Smooth muscle cell (in vitro differentiated cells): Measurements from ENCODE around the gene RAI1. TPM values are rescaled to one million over a fixed set of nuclear protein-coding genes. Genes with fewer than 3 reads are reported as not detected.

Experiments used
- DNase-seq: peaks from one replicate; lab custom pipeline; 2025; ENCODE audit not compliant: unreplicated experiment; lab: John Stamatoyannopoulos, UW
- H2AFZ ChIP-seq: fragments of 200-600 bp; sonication (generic); 2 replicates; pipeline ENCODE4 v1.6.0; 2016; ENCODE audit warnings: antibody characterized with exemption, low read depth, mild to moderate bottlenecking
- H3F3A ChIP-seq: fragments of 200-600 bp; sonication (generic); 2 replicates; pipeline ENCODE4 v1.6.0; 2017; ENCODE audit warnings: antibody characterized with exemption, low read depth
- H3K27ac ChIP-seq: fragments of 200-600 bp; sonication (generic); 2 replicates; pipeline ENCODE4 v1.5.1; 2016; ENCODE audit warnings: low read depth, mild to moderate bottlenecking
- H3K27me3 ChIP-seq: fragments of 200-600 bp; sonication (generic); 2 replicates; pipeline ENCODE4 v1.6.1; 2016; ENCODE audit warnings: low read depth, mild to moderate bottlenecking
- H3K36me3 ChIP-seq: fragments of 200-600 bp; sonication (generic); 2 replicates; pipeline ENCODE4 v1.5.1; 2016; ENCODE audit warnings: low read depth
- H3K4me1 ChIP-seq: fragments of 200-600 bp; sonication (generic); 2 replicates; pipeline ENCODE4 v1.5.1; 2016; ENCODE audit warnings: low read depth
- H3K4me2 ChIP-seq: fragments of 200-600 bp; sonication (generic); 2 replicates; pipeline ENCODE4 v1.6.0; 2016; ENCODE audit warnings: mild to moderate bottlenecking
- H3K4me3 ChIP-seq: fragments of 200-600 bp; sonication (generic); 2 replicates; pipeline ENCODE4 v1.5.1; 2016; ENCODE audit warnings: mild to moderate bottlenecking
- H3K79me2 ChIP-seq: fragments of 200-600 bp; sonication (generic); 2 replicates; pipeline ENCODE4 v1.6.0; 2016; ENCODE audit warnings: low read depth, mild to moderate bottlenecking
- H3K9ac ChIP-seq: fragments of 200-600 bp; sonication (generic); 2 replicates; pipeline ENCODE4 v1.6.0; 2016; ENCODE audit warnings: low read depth
- H3K9me3 ChIP-seq: fragments of 200-600 bp; sonication (generic); replicated peaks from 2 replicates; pipeline ENCODE4 v1.5.1; 2016; ENCODE audit warnings: low read depth
- H4K20me1 ChIP-seq: fragments of 200-600 bp; sonication (generic); 2 replicates; pipeline ENCODE4 v1.6.0; 2016; ENCODE audit warnings: low read depth
- CTCF ChIP-seq: fragments of 200-600 bp; sonication (generic); IDR thresholded peaks from 2 replicates; pipeline ENCODE4 v1.5.1; 2017; ENCODE audit warnings: borderline replicate concordance, mild to moderate bottlenecking, antibody characterized with exemption; ENCODE audit not compliant: insufficient read depth, poor library complexity, severe bottlenecking
- WGBS: methylation state at CpG from one replicate; pipeline ENCODE4 v1.1.7; 2016; ENCODE audit warnings: low lambda C conversion rate; 5-methylcytosine and 5-hydroxymethylcytosine counted together
- polyA plus RNA-seq: library from polyadenylated mRNA; unstranded; fragments of >200 nt; fragmentation: Nextera tagmentation; extraction: Ambion mirVana; gene quantifications from 2 replicates; pipeline ENCODE4 v1.2.1, GENCODE V29; 2016
- total RNA-seq: library from RNA; depleted of rRNA; stranded (reverse); fragments of >200 nt; gene quantifications from 2 replicates; pipeline ENCODE4 v1.2.3, GENCODE V29; 2014

The RAI1 gene
- total and polyA plus RNA-seq, 2 experiments from 2014 or later = 11.1 to 17.6 TPM

GRCh38 chr17:17663160-17664063 is 17.8 kb upstream of the RAI1 start:
- TF ChIP-seq CTCF = no peak
- WGBS = 20% methylated on average over 19 of the region's 19 CpGs
- Histone ChIP-seq H3K4me2 (peak overlapping the region; percentile 35), H4K20me1 (no peaks in the 10 kb centered on the region), H3K4me1 (no peaks in the 10 kb centered on the region), H3F3A (no peaks in the 10 kb centered on the region), H3K4me3 (no peak overlapping the region), H3K27me3 (no peaks in the 10 kb centered on the region), H3K36me3 (no peaks in the 10 kb centered on the region), H2AFZ (peak overlapping the region; percentile 9), H3K9me3 (no peaks in the 10 kb centered on the region), H3K9ac (peak overlapping the region; percentile 51), H3K79me2 (no peaks in the 10 kb centered on the region), H3K27ac (peak overlapping the region; percentile 32)
- peak; percentile 55 for DNase-seq

- Histone ChIP-seq H3K36me3 (no peaks in the 10 kb centered on the region), H2AFZ (no peak overlapping the region), H3K27me3 (no peaks in the 10 kb centered on the region), H3K9ac (no peak overlapping the region), H3K4me2 (no peak overlapping the region), H3K4me1 (no peaks in the 10 kb centered on the region), H3F3A (no peaks in the 10 kb centered on the region), H3K4me3 (no peak overlapping the region), H3K79me2 (no peaks in the 10 kb centered on the region), H3K27ac (no peak overlapping the region), H4K20me1 (no peaks in the 10 kb centered on the region), H3K9me3 (no peaks in the 10 kb centered on the region)
- TF ChIP-seq CTCF = no peak
- no peak for DNase-seq
- 82% methylated on average over 4 of the region's 4 CpGs for WGBS
Measured at GRCh38 chr17:17664064-17664452, 17.2 kb upstream of the RAI1 start.

GRCh38 chr17:17665255-17665654 is 16.0 kb upstream of the RAI1 start:
- no peak for DNase-seq
- H3K4me3 ChIP-seq = no peak overlapping the region
- no peaks in the 10 kb centered on the region for H4K20me1 ChIP-seq
- no peaks in the 10 kb centered on the region for H3K79me2 ChIP-seq
- H3K4me2 ChIP-seq = no peak overlapping the region
- H3K9me3 ChIP-seq = no peaks in the 10 kb centered on the region
- no peak for TF ChIP-seq CTCF
- H3K27me3 ChIP-seq = no peaks in the 10 kb centered on the region
- WGBS = 94% methylated on average over 6 of the region's 6 CpGs
- H3K36me3 ChIP-seq = no peaks in the 10 kb centered on the region
- H3K9ac ChIP-seq = no peak overlapping the region
- no peak overlapping the region for H2AFZ ChIP-seq
- no peaks in the 10 kb centered on the region for H3F3A ChIP-seq
- no peak overlapping the region for H3K27ac ChIP-seq
- no peaks in the 10 kb centered on the region for H3K4me1 ChIP-seq
